Raji (cell line): ENCODE data around the gene SMAD4.

Experiments used
- POLR2A ChIP-seq: IDR thresholded peaks from 2 replicates; pipeline ENCODE4 v1.6.1; 2011; ENCODE audit warnings: low read depth, low read length, control low read depth; ENCODE audit not compliant: insufficient read depth

The SMAD4 gene

GRCh38 chr18:51041677-51042352, 11.8 kb downstream of the SMAD4 start:
- TF ChIP-seq POLR2A = no peak

DNA sequence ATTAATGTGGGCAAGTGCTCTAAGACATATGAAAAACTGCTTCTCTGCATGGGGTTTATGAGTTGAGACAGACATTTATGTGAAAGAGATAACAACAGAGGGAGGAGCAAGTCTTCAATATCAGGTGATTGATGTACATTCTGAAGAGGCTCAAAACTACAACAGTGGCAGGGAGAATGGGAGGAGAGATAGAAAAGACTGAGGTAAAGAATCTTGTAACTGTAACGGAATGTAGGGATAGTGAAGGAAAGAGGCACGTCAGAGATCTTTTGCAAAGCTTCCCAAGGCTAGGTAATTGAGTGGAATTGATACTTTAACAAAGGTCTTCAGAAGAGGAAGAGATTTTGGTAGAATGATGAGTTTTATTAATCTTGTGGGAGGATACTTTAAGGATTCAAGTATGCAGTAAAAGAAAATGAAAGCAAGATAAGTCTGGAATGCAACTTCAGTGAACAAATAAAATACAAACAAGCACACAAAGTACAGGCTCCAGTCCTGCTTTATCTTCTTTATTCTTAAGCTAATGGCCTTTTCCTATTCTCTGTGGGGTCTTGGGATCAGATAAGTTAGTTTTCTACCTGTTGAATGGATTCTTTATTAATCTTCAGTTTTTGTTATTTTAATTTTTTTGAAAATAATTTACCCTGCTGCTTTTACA, 15.0 kb downstream of the SMAD4 start:
- no peak for TF ChIP-seq POLR2A

- TF ChIP-seq POLR2A = no peak
Measured at GRCh38 chr18:51048190-51048589, 18.2 kb downstream of the SMAD4 start.

GRCh38 chr18:51049137-51049536, 19.1 kb downstream of the SMAD4 start:
- no peak for TF ChIP-seq POLR2A

DNA sequence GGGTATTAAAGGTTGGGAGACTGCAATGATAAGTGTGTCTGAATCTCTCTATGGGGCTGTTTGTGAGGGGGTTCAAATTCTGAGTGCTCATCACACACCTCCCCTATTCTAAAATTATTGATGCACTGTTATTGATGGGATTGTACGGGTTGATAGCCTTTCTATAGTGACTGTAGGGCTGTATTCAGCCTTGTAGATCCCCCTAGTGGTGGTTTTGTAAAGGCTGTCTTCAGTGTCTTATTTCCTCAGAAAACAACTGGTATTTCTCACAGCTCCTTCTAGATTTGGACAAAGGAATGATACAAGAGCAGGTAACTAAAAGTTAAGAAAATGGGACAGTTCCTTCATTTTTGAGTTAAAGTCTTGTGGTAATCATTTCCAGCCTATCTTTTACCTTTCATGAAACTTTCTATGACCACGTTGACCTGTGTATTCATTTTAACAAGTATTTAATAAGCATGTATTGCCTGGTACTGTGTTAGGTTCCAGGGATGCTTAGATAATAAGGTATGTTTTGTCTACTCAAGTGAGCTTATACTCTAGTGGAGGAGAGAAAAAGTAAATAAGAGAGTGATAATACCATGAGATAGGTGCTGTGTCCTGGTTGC, 21.2 kb downstream of the SMAD4 start:
- no peak for TF ChIP-seq POLR2A

DNA sequence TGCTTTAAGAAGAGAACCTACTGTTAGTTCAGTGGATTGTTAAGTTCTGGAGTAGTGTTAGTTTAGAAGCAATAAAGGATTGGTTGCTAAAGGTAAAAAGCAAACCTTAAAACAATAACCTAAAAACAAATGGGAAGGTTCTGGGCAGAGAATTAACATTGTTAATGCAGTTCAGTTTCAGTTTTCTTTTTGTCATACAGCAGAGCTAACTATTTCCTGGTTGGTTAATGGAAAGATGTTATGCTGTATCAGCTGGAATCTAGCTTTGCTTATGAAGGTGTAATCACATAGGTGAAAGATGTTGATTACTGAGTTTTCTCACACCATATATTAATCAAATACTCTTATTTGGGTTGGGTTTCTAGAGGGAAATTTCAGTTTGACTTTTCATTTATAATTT, 23.8 kb downstream of the SMAD4 start:
- no peak for TF ChIP-seq POLR2A

DNA sequence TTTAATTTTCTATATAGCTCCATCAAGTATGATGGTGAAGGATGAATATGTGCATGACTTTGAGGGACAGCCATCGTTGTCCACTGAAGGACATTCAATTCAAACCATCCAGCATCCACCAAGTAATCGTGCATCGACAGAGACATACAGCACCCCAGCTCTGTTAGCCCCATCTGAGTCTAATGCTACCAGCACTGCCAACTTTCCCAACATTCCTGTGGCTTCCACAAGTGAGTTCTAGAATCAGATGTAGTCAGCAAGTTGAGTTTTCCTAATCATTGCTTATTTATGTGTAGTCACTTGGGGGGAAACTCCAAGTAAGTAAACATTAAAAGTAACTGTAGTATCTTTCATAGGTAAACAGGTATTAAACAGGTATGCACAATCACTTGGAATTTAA, 24.8 kb downstream of the SMAD4 start:
- no peak for TF ChIP-seq POLR2A

DNA sequence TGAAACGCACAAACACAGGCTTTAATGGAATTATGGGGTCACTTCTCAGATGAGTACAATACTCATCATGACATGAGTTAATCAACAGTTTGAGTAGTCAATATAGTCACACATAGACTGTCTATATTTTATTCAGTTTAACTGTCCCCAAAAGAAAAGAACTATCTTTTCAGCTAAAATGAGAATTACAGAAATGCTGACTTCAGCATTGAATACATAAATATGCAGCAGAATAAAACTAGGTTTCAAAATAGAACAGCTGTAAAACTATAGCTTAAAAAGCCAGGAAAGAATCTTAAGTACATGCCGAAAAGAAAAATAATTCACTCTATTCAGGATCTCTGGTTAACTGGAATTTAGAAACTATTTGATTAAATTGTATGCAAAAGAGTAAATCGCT, 30.0 kb downstream of the SMAD4 start:
- TF ChIP-seq POLR2A = no peak

DNA sequence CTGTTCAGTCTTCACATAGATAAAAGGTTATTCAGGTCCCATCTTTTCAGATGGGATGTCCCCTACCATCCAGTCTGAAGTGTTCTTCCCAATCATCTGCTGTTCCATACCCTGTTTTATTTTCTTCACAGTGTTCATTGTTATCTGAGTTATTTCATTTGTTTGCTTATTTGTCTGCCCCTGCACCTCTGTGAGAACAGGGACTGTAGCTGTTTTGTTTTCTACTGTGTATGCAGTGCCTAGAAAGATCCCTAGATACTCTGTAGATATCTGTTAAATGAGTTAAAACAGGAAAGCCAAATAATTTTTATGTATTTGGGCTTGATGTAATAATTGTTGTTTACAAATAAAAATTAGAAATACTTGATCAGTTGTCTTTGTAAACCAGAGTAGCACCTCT, 34.2 kb downstream of the SMAD4 start:
- TF ChIP-seq POLR2A = no peak

- no peak for TF ChIP-seq POLR2A
Measured at GRCh38 chr18:51066273-51066672, 36.3 kb downstream of the SMAD4 start.

- TF ChIP-seq POLR2A = no peak
Measured at GRCh38 chr18:51068105-51068504, 38.1 kb downstream of the SMAD4 start.

DNA sequence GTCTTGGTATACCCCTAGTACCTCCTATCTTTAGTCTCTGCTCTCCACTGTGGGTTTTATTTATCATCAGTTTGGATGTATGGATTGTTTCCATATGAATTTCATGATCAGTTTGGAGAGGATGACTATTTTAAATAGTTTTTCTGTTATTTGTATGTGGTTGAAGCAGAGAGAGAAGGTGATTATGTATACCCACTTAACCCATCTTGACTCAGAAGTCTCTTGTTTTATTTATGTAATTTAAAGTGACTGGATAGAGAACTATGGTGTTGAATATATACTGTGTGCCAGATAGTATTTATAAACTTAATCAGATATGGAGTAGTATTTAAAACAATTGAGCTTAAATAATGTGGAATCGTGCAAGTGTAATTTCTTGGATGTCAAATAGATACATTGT, 39.9 kb downstream of the SMAD4 start:
- no peak for TF ChIP-seq POLR2A

DNA sequence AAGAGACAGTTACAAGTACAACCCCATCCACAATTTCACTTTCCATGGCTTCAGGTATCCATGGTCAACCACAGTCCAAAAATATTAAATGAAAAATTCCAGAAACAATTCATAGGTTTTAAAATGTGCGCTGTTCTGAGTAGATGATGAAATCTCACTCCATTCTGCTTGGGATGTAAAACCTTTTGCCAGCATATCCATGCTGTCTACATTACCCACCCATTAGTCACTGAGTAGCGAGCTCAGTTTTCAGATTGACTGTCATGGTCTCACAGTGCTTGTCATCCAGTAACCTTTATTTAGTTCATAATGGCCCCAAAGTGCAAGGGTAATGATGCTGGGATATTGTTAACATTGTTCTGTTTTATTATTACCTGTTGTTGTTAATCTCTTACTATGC, 40.5 kb downstream of the SMAD4 start:
- no peak for TF ChIP-seq POLR2A

GRCh38 chr18:51072586-51073313, 42.7 kb downstream of the SMAD4 start:
- no peak for TF ChIP-seq POLR2A

DNA sequence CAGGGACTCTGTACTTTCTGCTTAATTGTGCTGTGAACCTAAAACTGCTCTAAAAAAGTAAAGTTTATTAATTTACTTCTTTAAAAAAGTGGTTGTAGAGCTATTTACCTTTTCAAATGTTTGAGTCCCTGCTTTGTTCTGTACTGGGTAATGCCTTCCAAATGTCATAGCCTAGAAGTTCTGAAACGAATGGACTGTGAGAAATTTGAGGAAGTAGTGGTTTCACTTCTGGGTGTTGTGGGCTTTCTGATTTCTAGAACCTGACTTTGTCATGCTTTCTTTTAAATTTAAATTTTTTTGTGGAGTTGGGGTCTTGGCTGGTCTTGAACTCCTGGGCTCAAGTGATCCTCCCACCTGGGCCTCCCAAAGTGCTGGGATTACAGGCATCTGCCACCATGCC, 44.6 kb downstream of the SMAD4 start:
- no peak for TF ChIP-seq POLR2A

DNA sequence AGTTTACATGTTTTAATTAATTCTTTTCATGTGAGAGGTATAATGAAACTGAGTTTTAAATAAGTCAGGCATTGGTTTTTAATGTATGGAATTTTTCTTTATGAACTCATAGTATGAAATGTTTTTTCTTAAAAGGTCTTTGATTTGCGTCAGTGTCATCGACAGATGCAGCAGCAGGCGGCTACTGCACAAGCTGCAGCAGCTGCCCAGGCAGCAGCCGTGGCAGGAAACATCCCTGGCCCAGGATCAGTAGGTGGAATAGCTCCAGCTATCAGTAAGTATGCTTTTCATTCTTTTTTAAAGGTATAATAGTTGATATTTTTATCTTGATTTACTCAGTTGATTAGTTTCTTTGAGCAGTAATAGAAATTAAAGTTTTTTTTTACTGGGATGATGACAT, 46.5 kb downstream of the SMAD4 start:
- TF ChIP-seq POLR2A = no peak
